HepG2 (cell line): ENCODE measurements around the gene LMCD1.

Source experiments
- ARNT ChIP-seq: fragments of 450-650 bp; IDR thresholded peaks from 2 replicates; pipeline ENCODE4 v1.6.1; 2017
- BHLHE40 ChIP-seq: IDR thresholded peaks from 2 replicates; pipeline ENCODE4 v1.6.1; 2011; ENCODE audit warnings: low read length, improper control_type of control experiment
- IRF1 ChIP-seq: sonication (generic); formaldehyde crosslinking; IDR thresholded peaks from 2 replicates; pipeline ENCODE4 v1.4.0; 2020; ENCODE audit warnings: low read depth, mild to moderate bottlenecking, missing genetic modification reagents
- KDM1A ChIP-seq: IDR thresholded peaks from 2 replicates; pipeline ENCODE4 v1.6.1; 2016; ENCODE audit warnings: missing compliant biosample characterization
- KLF11 ChIP-seq: IDR thresholded peaks from 2 replicates; pipeline ENCODE4 v1.6.1; 2016; ENCODE audit warnings: missing compliant biosample characterization
- LBX2 ChIP-seq: sonication (generic); formaldehyde crosslinking; IDR thresholded peaks from 2 replicates; pipeline ENCODE4 v1.5.0; 2020; ENCODE audit warnings: missing genetic modification reagents, mild to moderate bottlenecking, borderline replicate concordance
- NCOA2 ChIP-seq: sonication (generic); formaldehyde crosslinking; IDR thresholded peaks from 2 replicates; pipeline ENCODE4 v1.8.0; 2022; ENCODE audit warnings: inconsistent platforms
- POLR2AphosphoS5 ChIP-seq: IDR thresholded peaks from 2 replicates; pipeline ENCODE4 v1.6.1; 2012; ENCODE audit warnings: low read depth, low read length
- SPEN ChIP-seq: sonication (generic); formaldehyde crosslinking; IDR thresholded peaks from 2 replicates; pipeline ENCODE4 v1.5.1; 2020; ENCODE audit warnings: low read depth, mild to moderate bottlenecking, missing genetic modification reagents
- TFE3 ChIP-seq: IDR thresholded peaks from 2 replicates; pipeline ENCODE4 v1.6.1; 2016
- TRIM22 ChIP-seq: fragments of 450-650 bp; IDR thresholded peaks from 2 replicates; pipeline ENCODE4 v1.6.1; 2017
- YY1 ChIP-seq: IDR thresholded peaks from 2 replicates; pipeline ENCODE4 v1.6.1; 2011; ENCODE audit warnings: low read length, low read depth, moderate library complexity, mild to moderate bottlenecking; ENCODE audit not compliant: insufficient read depth, insufficient replicate concordance
- ZNF644 ChIP-seq: IDR thresholded peaks from 2 replicates; pipeline ENCODE4 v1.6.1; 2016; ENCODE audit warnings: low read depth
- ZNF75D ChIP-seq: sonication (generic); formaldehyde crosslinking; IDR thresholded peaks from 2 replicates; pipeline ENCODE4 v1.8.1; 2023; ENCODE audit warnings: missing genetic modification reagents, mild to moderate bottlenecking, borderline replicate concordance

- TF ChIP-seq YY1 (no peak), KLF11 (no peak), KDM1A (CRISPR knock-in tag) (no peak), SPEN (CRISPR knock-in tag) (no peak), TRIM22 (no peak), ZNF644 (CRISPR knock-in tag) (no peak), LBX2 (CRISPR knock-in tag) (no peak), POLR2AphosphoS5 (no peak), TFE3 (CRISPR knock-in tag) (no peak), ZNF75D (CRISPR knock-in tag) (no peak), IRF1 (no peak), NCOA2 (no peak), ARNT (no peak), BHLHE40 (no peak)
These were observed 28.6 kb upstream of the LMCD1 start for GRCh38 chr3:8473029-8473428.
